HepG2 (cell line): Measurements from ENCODE around the gene DDIAS. TPM values are rescaled to one million over a fixed set of nuclear protein-coding genes. Genes with fewer than 3 reads are reported as not detected.

Experiments
- ATAD3A ChIP-seq: sonication (generic); formaldehyde crosslinking; IDR thresholded peaks from 2 replicates; pipeline ENCODE4 v1.4.0; 2020; ENCODE audit warnings: missing genetic modification reagents
- ATF7-NPFF ChIP-seq: sonication (generic); formaldehyde crosslinking; IDR thresholded peaks from 2 replicates; pipeline ENCODE4 v1.8.1; 2023; ENCODE audit warnings: mild to moderate bottlenecking, low read depth, missing genetic modification reagents, moderate library complexity
- CCDC6 ChIP-seq: sonication (generic); formaldehyde crosslinking; IDR thresholded peaks from 2 replicates; pipeline ENCODE4 v1.8.1; 2022; ENCODE audit warnings: mild to moderate bottlenecking, missing genetic modification reagents, moderate library complexity
- CENPX ChIP-seq: sonication (generic); formaldehyde crosslinking; IDR thresholded peaks from 2 replicates; pipeline ENCODE4 v1.9.0; 2021; ENCODE audit warnings: mild to moderate bottlenecking, missing genetic modification reagents, moderate library complexity
- ETV5 ChIP-seq: IDR thresholded peaks from 2 replicates; pipeline ENCODE4 v1.6.1; 2018; ENCODE audit warnings: missing biosample characterization, missing genetic modification reagents, inconsistent platforms, borderline replicate concordance
- HDAC1 ChIP-seq: sonication (generic); formaldehyde crosslinking; IDR thresholded peaks from 2 replicates; pipeline ENCODE4 v1.5.1; 2020; ENCODE audit warnings: mild to moderate bottlenecking, missing genetic modification reagents
- IKZF4 ChIP-seq: sonication (generic); formaldehyde crosslinking; IDR thresholded peaks from 2 replicates; pipeline ENCODE4 v1.5.1; 2020; ENCODE audit warnings: borderline replicate concordance, mild to moderate bottlenecking, low read depth, missing genetic modification reagents; ENCODE audit errors: not compliant biosample characterization
- MIXL1 ChIP-seq: IDR thresholded peaks from 2 replicates; pipeline ENCODE4 v1.6.1; 2016
- PCBP1 ChIP-seq: fragments of 200-400 bp; formaldehyde crosslinking; IDR thresholded peaks from 2 replicates; pipeline ENCODE4 v1.6.1; 2017; ENCODE audit warnings: mild to moderate bottlenecking, low read depth, low read length, borderline replicate concordance
- POLR2AphosphoS2 ChIP-seq: IDR thresholded peaks from 2 replicates; pipeline ENCODE4 v1.6.1; 2011; ENCODE audit warnings: low read depth, low read length, improper control_type of control experiment
- PRDM4 ChIP-seq: sonication (generic); formaldehyde crosslinking; IDR thresholded peaks from 2 replicates; pipeline ENCODE4 v1.9.0; 2021; ENCODE audit warnings: missing genetic modification reagents, borderline replicate concordance
- SOX13 ChIP-seq, 3 experiments: fragments of 450-650 bp in 1 of 3; sonication (generic) in 1 of 3; formaldehyde crosslinking in 1 of 3; IDR thresholded peaks in 2 of 3; conservative IDR thresholded peaks in 1 of 3; 2 replicates each; pipeline versions ENCODE4 v1.5.0 to v1.6.1; 2016 to 2020; ENCODE audit warnings: antibody characterized with exemption in 1 of 3, mild to moderate bottlenecking in 1 of 3, missing compliant biosample characterization in 1 of 3, missing genetic modification reagents in 1 of 3, moderate library complexity in 1 of 3
- SP5 ChIP-seq: IDR thresholded peaks from 2 replicates; pipeline ENCODE4 v1.6.1; 2016; ENCODE audit warnings: low read depth, borderline replicate concordance
- YEATS4 ChIP-seq: sonication (generic); formaldehyde crosslinking; IDR thresholded peaks from 2 replicates; pipeline ENCODE4 v1.4.0; 2020; ENCODE audit warnings: missing genetic modification reagents, borderline replicate concordance
- ZNF264 ChIP-seq: sonication (generic); formaldehyde crosslinking; IDR thresholded peaks from 2 replicates; pipeline ENCODE4 v1.4.0; 2020; ENCODE audit warnings: missing genetic modification reagents
- ZNF605 ChIP-seq: sonication (generic); formaldehyde crosslinking; IDR thresholded peaks from 2 replicates; pipeline ENCODE4 v1.8.0; 2022; ENCODE audit warnings: mild to moderate bottlenecking, missing genetic modification reagents
- ZNF740 ChIP-seq: sonication (generic); formaldehyde crosslinking; IDR thresholded peaks from 2 replicates; pipeline ENCODE4 v1.4.0; 2020; ENCODE audit warnings: missing genetic modification reagents
- ZNF800 ChIP-seq: sonication (generic); formaldehyde crosslinking; IDR thresholded peaks from 2 replicates; pipeline ENCODE4 v1.4.0; 2020; ENCODE audit warnings: missing genetic modification reagents
- ZSCAN5A ChIP-seq: sonication (generic); formaldehyde crosslinking; IDR thresholded peaks from 2 replicates; pipeline ENCODE4 v1.8.0; 2022; ENCODE audit warnings: mild to moderate bottlenecking, missing genetic modification reagents, borderline replicate concordance
- polyA plus RNA-seq, 8 experiments: library from polyadenylated mRNA; depleted of rRNA in 3 of 8; stranded (reverse) in 7 of 8; unstranded in 1 of 8; fragments of >200 nt; fragmentation: Illumina TruSeq in 4 of 8; extraction: Trizol in 4 of 8; gene quantifications; 2 replicates each; pipeline versions ENCODE4 v1.2.1 to v1.2.3, GENCODE V29; 2011 to 2016; ENCODE audit warnings: low read depth in 4 of 8, missing spikeins in 1 of 8, mixed read lengths in 1 of 8; ENCODE audit not compliant: insufficient read depth in 1 of 8
- total RNA-seq, 5 experiments: library from RNA; depleted of rRNA; stranded (reverse); fragments of >200 nt; fragmentation: Illumina TruSeq; extraction: Trizol; gene quantifications; 2 replicates each; pipeline ENCODE4 v1.2.3, GENCODE V29; 2016; ENCODE audit warnings: low read depth in 1 of 5
- TF ChIP-seq, protein P1 (sequence below): sonication (generic); formaldehyde crosslinking; conservative IDR thresholded peaks from 2 replicates; pipeline ENCODE4 v1.8.1; 2023; ENCODE audit warnings: missing genetic modification reagents

The DDIAS gene
- total and polyA plus RNA-seq, 2 of the 13 experiments (the other 11 are each of a cell fraction or from before 2014, with no cell fraction given) = 3.5 to 13.0 TPM

DNA sequence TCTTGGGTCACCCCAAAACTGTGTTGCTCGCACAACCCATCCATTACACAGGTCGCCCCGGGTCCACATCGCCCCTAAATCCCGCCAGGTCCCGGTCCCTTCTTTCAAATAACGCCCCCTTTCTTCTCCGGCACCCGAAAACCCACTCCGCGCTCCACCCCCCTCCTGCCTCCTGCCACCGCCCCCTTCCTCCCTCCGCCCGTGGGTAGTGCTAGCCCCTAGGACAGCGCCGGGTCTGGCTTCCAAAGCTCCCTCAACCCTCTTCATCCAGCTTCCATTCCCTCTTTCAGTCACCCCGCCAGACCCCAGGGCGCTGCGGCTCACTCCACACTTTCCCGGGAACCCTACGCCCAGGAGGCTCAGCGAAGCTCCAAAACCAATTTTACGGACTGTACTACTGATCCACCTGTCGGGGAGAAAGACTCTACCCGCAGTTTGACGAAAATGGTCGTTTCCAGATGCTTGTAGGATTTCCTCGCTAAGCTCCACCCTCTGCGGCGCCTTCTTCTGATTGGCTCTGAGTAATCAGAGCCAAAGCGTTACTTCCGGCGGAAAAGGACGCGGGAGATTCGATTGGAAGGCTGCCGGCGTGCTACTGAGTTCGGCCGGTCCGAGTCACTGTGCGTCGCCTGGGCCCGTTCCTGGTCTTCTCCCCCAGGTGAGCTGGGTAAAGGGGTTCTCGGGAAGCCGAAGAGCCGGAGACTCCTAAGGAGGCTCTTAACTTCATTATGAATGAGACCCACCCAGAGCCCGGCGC lies at the start of gene DDIAS (continued):
- TF ChIP-seq PRDM4 (CRISPR knock-in tag) (0 out of 2 replicates have a peak, but pooled peaks have one; percentile 22), CCDC6 (CRISPR knock-in tag) (peak; percentile 69; the same call in 1 of the 2 replicates), SOX13 (IDR thresholded peaks at IDR 0.05) (no peak), SOX13 (CRISPR knock-in tag; conservative IDR thresholded peaks at IDR 0.05 in 1 of 2, IDR thresholded peaks at IDR 0.05 in 1 of 2) (no peak), MIXL1 (peak; percentile 28; the same call in 1 of the 2 replicates), ZNF264 (CRISPR knock-in tag) (peak; percentile 54; the same call in 1 of the 2 replicates), ZNF605 (no peak), IKZF4 (CRISPR knock-in tag) (no peak), POLR2AphosphoS2 (no peak), ATF7-NPFF (CRISPR knock-in tag) (peak; percentile 88), CENPX (no peak), YEATS4 (CRISPR knock-in tag) (no peak), PCBP1 (no peak), HDAC1 (CRISPR knock-in tag) (peak; percentile 99), ZNF740 (CRISPR knock-in tag) (no peak), ZSCAN5A (CRISPR knock-in tag) (no peak), ATAD3A (CRISPR knock-in tag) (no peak), ZNF800 (CRISPR knock-in tag) (no peak), SP5 (CRISPR knock-in tag) (peak; percentile 6; the same call in 1 of the 2 replicates), ETV5 (CRISPR knock-in tag) (peak; percentile 66)
- TF ChIP-seq, protein P1, sequence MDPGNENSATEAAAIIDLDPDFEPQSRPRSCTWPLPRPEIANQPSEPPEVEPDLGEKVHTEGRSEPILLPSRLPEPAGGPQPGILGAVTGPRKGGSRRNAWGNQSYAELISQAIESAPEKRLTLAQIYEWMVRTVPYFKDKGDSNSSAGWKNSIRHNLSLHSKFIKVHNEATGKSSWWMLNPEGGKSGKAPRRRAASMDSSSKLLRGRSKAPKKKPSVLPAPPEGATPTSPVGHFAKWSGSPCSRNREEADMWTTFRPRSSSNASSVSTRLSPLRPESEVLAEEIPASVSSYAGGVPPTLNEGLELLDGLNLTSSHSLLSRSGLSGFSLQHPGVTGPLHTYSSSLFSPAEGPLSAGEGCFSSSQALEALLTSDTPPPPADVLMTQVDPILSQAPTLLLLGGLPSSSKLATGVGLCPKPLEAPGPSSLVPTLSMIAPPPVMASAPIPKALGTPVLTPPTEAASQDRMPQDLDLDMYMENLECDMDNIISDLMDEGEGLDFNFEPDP = no peak
